HG03097 (cell line): ENCODE measurements around the gene FAM200C.

Experiments used
- ATAC-seq: cut with Tn5 transposase; IDR thresholded peaks from one replicate; pipeline ENCODE4 v1.9.1; 2021; ENCODE audit not compliant: unreplicated experiment, low FRiP score

FAM200C gene

DNA sequence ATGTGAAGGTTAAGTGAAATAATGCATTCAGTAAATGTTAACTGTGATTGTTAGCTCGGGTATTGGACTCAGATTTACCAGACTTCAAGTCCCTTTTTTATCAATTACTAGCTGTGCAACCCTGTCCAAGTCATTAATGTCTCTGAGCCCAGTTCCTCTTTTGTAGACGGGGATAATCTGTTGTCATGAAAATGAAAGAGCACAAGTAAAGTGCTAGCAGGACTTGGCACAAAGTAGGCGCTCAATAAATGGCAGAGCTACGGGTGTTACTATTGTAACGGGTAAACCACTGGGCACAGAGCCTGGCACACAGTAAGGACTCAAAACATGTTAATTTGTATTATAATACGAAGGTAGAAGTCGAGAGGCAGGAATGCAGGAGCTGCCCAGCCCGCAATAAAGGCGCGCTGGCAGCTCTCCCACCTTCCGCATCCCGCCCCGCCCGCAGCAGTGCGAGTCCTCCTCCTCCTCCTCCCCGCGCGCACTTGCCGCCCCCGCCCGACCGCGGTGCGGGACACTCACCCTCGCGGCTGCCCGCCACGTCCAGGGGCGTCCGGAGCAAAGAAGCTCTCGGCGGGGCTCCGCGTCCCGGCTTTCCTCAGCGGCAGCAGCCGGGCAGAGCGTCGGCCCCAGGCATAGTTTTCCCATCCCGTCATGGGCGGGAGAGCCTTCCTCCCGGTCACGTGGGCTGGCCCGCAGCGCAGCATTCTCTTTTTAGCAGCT, 29.7 kb downstream of the FAM200C start, which contains the start of gene C1QTNF2:
C1QTNF2 (minus strand) TSS at position 637 of the 723 bp plus-strand sequence. CDS start 15,615 bp downstream, outside the sequence.
- no peak for ATAC-seq

DNA sequence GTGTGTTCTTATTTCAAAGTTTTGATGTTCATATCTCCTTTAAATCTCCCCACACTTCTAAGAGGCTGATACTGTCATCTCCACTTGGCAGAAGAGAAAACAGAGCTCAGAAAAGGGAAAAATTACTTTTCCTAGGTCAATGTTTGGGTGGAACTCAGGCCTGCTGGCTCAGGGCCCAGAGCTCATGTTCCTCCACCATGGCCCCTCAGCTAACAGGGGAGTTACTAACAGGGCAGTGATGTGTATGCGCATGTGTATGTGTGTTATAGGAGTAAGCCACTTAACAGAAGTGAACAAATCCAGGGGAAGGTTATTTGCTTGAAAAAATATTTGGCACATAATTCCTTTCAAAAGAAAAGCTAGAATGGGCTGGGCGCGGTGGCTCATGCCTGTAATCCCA, 32.0 kb downstream of the FAM200C start:
- ATAC-seq, result no peak

DNA sequence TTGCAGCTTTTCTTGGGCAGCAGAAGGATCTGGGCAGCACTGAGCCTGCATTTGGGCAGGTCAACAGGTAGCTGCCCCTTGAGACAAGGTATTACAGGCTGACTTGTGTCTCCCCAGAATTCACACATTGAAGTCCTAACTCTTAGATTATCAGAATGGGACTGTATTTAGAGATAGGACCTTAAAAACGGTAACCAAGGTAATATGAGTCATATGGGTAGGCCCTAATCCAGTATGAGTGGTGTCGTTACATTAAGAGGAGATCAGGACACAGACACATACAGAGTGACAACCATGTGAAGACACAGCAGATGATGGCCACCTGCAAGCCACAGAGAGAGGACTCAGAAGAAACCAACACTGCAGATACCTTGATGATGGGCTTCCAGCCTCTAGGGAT, 32.6 kb downstream of the FAM200C start:
- ATAC-seq, result no peak

DNA sequence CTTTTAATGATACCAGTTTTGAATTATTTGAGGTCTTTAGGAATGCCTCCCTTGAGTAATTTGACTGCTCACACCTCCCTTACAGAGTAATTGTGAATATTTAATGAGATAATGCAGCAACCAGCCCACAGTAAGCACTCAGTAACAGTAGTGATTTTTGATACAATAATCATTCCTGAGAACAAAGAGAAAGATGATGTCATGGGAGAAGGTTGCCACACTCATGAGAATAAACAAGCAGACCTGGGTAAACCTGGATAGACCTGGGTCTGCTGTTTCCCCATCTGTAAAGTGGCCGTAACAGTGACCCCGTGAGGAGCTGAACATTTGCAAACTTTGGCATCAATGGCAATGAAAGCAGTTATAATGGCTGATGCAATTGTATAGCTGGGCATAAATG, 33.6 kb downstream of the FAM200C start:
- ATAC-seq, result no peak

DNA sequence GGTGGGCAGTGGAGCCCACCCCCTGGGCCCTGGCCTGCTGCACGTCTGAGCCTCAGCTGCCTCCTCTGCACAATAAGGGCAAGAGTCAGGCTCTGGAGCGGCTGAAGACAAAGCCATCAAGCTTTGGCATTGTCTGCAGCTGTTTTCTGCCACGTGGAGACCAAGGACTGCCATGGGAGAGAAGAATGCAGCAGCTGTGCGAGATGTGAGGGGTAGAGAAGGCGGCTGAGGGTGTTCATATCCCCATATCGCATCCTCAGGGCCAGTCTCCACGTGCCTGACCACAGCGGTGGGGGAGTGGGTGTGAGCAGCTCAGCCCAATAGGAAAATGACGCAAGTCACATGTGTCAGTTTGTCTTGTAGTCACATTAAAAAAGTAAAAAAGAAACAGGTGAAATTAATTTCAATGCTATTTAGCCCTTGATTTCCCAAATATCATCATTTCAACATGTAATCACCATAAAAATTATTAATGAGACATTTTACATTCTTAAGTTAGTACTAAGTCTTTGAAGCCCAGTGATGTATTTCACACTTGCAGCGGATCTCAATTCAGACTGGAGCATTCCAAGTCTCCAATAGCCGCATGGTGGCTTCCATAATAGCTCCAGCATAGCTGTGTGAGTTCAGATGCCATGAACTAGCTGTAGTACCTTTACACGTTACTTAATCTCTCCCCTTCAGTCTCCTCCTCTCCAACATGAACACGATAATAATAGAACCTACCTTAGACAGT, 36.0 kb downstream of the FAM200C start:
- no peak for ATAC-seq

DNA sequence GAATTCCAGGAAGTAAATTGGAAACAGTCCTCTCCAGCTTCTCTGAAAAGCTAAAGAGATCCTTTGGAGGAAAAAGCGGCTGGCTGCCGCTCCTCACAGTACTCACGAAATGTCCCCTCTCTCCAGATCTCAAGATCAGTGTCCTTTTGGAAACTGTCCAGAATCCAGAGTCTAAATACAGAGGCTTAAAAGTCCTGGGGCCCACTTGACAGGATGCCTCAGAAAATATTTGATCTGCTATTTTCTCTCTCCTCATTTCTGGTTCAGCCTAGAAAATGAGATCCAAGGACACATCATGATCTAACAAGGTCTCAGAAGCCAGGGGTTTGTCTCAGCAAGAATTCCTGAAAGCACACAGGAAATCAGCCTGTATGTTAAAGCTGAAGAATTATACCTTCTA, 36.6 kb downstream of the FAM200C start:
- no peak for ATAC-seq

DNA sequence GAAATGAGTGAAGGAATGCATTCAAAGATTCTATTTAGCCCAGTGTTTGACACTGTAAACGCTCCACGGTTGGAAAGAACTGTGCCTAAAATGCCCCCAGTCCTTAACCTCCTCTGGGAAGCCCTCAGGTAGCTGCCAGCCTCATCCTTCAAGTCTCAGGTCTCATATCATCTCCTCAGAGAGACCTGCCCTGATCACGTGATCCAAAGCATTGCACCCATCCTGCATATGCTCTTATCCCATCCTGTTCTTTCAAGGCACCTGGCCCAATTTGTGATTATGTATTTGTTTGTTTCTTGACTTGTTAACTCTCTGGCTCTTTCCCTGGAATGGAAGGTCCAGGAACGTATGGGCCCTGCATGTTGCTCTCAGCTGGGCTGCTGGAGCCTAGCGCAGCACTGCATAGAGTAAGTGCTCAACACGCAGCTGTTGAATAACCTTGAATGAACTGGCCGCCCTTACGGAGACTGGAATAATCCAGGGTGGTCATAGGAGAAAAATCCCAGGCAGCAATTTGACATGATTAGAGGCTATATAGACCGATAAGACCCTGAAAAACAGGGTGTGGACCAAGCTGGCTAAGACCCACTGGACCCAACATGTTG, 38.1 kb downstream of the FAM200C start:
- no peak for ATAC-seq

DNA sequence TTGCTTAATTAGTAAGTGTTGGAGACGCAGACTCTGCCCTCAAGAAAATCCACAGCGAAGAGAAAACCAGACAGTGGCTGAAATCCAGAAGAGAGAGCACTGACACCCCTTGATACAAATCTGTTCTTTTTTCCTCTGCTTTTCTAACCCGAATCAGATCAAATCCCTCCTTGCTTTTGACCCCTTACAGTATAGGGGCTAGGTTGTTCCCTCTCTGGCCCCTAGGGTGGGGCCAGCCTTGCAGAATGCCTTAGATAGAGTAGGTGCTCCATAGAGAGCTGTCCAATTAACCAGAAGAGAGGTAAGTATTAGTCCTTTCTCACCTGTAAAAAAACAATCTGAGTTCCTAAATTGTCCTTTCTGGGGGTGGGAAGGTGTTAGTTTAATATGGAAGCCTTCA, 39.5 kb downstream of the FAM200C start:
- no peak for ATAC-seq

DNA sequence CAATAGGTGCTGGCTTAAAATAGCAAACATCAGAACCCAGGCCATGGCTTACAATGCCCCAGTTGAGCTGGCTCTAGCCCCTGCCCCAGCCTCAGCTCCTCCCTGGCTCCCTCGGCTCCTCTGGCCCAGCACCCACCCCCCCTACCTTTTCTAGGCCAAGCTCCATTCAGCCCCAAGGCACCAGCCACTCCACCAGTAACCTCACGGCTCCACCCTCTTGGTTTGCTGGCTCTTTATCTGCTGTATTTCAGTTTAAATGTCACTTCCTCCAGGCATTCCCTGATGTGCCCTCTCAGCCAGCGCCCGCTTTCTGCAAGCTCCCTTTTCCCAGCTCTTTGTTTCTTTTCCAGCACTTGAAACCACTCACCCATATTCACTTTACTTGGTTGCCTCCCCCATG, 40.0 kb downstream of the FAM200C start:
- no peak for ATAC-seq

DNA sequence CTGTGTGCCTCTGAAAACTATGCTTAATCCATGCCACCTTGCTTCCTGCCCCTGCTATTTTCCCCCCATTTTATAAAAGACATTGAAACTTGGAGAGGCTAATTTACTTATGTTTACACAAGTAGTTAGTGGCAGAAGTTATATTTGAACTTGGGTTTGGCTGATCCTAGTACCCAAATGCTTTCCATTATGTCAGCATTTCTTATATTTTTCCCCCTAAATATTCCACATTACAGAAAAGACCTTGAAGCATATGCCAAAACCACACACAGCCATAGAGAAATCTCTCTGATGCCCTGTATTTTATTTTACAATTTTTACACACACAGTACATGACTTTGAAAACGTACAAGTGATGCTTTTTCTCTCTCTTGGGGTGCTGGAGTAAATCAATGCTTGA, 40.6 kb downstream of the FAM200C start:
- no peak for ATAC-seq

DNA sequence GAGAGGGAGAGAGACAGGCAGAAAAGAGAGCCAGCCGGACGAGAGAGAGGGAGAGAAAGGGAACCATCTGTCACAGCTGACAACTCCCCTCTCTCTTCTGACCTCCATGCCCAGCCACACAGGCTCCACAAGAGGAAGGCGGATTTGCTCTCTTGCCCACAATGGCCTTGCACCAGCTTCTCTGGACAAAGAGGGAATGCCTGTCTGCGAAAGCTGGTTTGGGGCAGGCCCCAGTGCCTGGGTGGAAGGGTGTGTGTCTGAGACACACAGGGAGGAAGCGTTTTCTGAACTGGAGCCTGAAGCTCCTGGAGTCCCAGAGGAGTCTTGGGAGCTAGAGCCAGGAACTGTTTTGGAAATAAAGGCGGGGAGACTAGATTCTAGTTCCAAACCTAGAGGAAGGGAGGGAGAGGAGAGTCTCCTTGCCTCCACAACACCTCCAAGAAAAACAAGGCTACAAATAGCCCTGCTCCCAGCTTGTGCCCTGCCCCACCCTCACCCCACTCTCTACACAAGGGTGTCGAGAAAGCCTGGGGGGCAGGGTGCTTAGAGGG, 41.9 kb downstream of the FAM200C start:
- ATAC-seq, result no peak

DNA sequence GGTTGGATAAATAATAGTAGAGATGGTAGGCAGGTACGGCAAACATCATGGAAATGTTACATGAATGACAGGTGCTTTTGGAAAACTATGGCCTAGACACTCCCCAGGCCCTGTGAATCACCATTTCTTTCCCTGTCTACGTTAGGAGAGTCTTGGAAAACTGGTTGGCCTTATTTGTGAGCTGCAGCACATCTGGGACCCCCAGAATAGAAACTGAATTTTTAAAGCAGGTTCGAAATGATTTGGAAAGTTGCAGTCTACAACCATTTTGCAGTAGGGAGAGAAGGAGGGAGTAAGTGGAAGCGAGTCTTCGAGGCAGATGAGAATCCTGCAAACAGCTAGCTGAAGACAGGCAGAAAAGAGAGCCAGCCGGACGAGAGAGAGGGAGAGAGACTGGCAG, 42.5 kb downstream of the FAM200C start:
- ATAC-seq, result no peak

DNA sequence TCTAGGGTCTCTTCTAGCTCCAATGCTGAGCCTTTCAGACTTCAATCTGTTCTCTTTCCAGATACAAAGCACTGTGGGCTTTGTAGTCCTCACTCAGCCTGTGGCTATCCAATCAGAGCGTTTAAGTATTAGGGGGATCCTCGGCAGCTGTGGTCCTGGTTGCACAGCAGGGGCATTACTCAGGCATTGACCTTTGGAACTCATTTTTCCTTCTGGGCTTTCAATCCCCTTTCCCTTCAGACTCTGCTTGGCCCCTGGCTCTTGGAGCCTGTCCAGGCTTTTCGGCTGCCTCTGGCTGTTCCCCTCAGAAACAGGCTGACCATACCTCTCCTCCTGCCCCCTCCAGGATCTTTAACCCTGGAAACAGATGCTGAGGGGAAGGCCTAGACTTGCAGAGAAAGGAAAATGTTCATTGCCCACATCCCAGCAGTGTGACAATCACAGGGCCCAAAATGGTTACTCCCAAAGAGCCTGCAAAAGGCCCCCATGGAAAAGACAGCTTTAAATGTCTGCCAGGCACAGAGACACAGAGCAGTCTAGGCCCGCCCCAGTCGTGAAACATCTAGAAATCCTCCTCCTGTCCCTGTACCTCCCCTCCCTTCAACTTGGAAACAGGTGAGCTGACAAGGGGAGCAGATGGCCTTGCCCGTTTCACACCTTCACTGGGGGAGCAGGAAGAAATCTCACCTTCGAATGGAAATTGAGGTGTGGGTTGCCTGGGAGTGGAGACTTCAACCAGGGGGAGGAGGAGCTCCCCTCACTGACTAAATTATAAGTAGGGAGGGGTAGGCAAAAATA, 43.1 kb downstream of the FAM200C start:
- no peak for ATAC-seq

DNA sequence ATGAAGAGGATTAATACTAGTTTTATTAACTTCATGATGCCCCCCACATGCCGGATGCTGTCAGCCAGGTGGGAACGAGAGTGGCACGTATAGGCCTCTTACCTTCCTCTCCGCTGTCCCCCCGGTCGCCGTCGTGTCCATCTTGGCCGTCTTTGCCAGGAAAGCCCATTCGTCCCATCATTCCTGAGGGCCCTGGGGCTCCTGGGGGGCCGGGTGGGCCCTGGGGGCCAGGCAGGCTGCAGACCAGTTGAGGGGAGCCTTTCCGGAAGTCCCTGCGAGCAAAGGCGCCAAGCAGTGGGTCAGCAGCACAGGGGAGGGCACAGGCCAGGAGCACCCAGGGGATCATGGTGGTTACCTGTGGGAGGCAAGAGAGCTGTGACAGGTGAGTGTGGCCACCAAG, 45.2 kb downstream of the FAM200C start:
- ATAC-seq, result no peak

DNA sequence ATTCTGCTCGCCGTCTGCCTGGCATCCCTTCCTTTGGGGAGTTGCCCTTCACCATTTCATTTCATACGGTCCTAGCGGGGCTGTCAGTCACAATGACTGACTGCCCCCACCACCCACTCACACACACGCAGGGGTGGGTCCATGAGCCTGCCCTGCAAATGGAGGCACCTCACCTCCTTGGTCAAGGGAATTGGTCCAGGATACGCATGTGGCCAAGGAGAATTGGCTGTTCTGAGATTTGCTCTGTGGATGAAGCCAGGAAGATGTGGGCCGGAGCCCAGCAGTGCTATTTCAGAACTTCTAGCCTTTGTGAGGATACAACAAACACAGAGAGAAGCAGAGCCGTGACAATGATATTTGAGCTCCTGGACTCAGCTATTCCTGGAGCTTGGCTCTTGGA, 46.5 kb downstream of the FAM200C start:
- no peak for ATAC-seq

DNA sequence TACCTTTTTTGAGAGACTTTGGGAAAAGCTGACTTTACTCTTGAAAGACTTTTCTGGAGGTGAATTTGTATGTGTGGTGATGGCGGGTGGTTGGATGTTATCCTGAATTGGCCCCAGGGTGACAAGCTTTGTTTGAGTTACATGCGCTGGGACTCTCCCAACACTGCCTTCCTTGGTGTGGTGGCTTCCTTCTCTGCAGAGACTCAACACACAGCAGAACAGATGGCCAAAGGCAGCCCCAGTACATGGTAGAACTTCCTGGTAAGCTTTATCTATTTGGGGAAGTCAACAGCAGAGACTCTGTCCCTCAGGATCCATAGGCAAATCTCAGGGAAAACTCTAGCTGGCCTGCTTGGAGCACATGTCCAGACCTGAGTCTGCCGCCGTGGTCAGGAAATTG, 47.5 kb downstream of the FAM200C start:
- ATAC-seq, result no peak

DNA sequence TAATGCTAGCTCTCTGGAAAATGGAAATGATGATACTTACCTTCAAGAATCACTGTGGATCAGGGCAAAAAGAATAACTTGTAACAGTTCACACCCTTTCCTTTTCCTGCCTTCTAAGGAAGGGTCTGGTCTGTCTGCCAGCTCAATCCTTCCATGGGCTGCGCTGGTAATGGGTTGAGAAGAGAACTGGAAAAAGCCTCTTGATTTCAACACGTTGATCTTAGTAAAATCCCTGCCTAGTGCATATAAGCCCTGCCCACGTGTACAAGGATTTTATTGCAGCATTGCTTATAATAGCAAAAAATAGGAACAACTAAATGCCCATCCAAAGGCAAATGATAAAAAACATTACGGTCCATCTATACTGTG, 49.9 kb downstream of the FAM200C start:
- ATAC-seq, result no peak

DNA sequence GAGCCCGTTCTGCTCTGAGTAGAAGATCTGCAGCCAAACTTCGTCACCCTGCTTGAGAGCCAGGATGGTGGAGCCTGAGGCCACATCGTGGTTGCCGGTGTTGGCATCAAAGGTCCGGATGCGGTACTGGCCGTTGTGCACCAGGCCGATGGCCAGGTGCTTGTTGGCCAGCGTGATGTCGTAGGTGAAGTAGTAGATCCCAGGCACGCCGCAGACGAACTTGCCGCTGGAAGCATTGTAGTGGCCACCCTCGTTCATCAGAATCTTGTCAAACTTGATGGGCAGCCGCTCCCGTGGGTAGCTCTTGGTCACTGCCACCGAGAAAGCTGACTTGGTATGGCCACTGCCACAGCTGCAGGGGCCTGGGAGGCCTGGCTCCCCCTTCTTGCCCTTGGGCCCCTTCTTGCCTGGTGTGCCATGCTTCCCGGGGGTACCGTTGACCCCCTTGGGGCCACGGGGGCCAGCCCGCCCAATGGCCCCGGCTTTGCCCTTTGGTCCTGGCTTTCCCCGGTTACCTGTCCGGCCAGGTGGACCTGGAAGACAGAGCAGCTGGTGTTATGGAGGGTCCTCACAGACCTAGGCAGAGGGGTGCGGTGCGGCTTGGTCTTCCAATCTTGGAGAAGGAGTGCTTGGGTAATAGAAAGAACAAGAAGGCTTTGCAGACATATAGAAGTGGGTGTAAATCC, 50.5 kb downstream of the FAM200C start:
- ATAC-seq, result no peak

DNA sequence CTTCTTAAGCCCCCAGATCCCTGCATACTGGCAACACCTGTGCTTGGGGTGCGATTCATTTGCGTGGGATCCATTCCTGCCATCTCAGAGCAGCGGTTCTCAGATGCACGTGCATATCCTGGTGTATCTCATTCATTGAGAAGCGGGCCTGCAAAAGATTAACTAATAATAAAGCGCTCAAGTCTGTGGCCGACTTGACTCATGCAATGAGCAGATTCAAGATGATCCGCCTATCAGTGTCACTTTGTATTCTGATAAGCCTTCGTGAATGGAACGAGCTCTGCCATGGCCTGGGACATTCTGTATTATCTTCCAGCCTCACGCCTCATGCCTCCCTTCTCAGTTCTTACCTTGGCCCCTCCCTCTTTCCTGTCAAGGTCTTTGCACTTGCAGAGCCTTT, 51.8 kb downstream of the FAM200C start:
- ATAC-seq, result no peak

DNA sequence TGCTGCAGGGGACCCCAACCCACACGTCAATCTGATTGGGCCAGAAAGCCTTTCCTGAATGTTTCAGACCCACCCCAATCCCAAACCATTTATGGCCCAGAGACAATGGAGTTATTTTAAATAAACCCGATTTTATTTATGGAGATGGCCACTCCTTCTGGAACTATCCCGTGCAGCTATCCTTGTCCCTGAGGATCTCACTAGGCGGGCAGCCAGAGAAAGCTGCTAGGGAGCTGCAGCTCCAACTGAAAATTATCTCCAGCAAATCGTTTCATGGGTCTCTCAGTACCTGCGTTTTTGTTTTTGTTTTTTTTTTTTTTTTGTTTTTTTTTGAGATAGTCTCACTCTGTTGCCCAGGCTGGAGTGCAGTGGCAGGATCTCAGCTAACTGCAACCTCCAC, 52.4 kb downstream of the FAM200C start:
- no peak for ATAC-seq
